DND-41 (cell line): ENCODE measurements around the gene C5orf34.

ENCODE experiments used
- ATAC-seq: fragments of 200-7000 bp; cut with Tn5 transposase; 3 replicates; pipeline ENCODE4 v1.9.1; 2021; ENCODE audit warnings: low read depth; ENCODE audit not compliant: insufficient read depth
- DNase-seq: peaks from one replicate; pipeline ENCODE4 v3.0.0-alpha.2; 2020
- H2AFZ ChIP-seq: 2 replicates; pipeline ENCODE4 v1.6.0; 2012; ENCODE audit warnings: low read depth, low read length
- H3K27ac ChIP-seq: 2 replicates; pipeline ENCODE4 v1.5.1; 2012; ENCODE audit warnings: low read length, inconsistent platforms
- H3K27me3 ChIP-seq: fragments of 200-600 bp; sonication (generic); 2 replicates; pipeline ENCODE4 v1.6.0; 2012; ENCODE audit warnings: low read length, mild to moderate bottlenecking, inconsistent platforms; ENCODE audit not compliant: insufficient read depth, poor library complexity
- H3K36me3 ChIP-seq: 2 replicates; pipeline ENCODE4 v1.5.1; 2012; ENCODE audit warnings: low read length, inconsistent platforms; ENCODE audit not compliant: insufficient read depth
- H3K4me1 ChIP-seq: 2 replicates; pipeline ENCODE4 v1.5.1; 2012; ENCODE audit warnings: mild to moderate bottlenecking, low read length; ENCODE audit not compliant: insufficient read depth
- H3K4me2 ChIP-seq: 2 replicates; pipeline ENCODE4 v1.6.0; 2012; ENCODE audit warnings: mild to moderate bottlenecking, moderate library complexity, low read length, inconsistent platforms; ENCODE audit not compliant: insufficient read depth
- H3K4me3 ChIP-seq, 2 experiments: fragments of 200-600 bp in 1 of 2; shearing (Covaris generic) in 1 of 2; 2 replicates each; pipeline ENCODE4 v1.5.1; 2012 to 2016; ENCODE audit warnings: inconsistent platforms in 2 of 2, low read length in 2 of 2, mild to moderate bottlenecking in 2 of 2, low read depth in 1 of 2, moderate library complexity in 1 of 2
- H3K79me2 ChIP-seq: 2 replicates; pipeline ENCODE4 v1.6.0; 2012; ENCODE audit warnings: low read length, inconsistent platforms; ENCODE audit not compliant: insufficient read depth
- H3K9ac ChIP-seq: 2 replicates; pipeline ENCODE4 v1.6.0; 2012; ENCODE audit warnings: low read depth, mild to moderate bottlenecking, inconsistent platforms, low read length, moderate library complexity
- H3K9me3 ChIP-seq: 2 replicates; pipeline ENCODE4 v1.5.1; 2012; ENCODE audit warnings: low read length, moderate library complexity, mild to moderate bottlenecking, inconsistent platforms; ENCODE audit not compliant: insufficient read depth, severe bottlenecking
- H4K20me1 ChIP-seq: 2 replicates; pipeline ENCODE4 v1.6.0; 2012; ENCODE audit warnings: low read length; ENCODE audit not compliant: insufficient read depth
- EZH2 ChIP-seq: IDR thresholded peaks from 3 replicates; pipeline ENCODE4 v1.6.1; 2012; ENCODE audit warnings: borderline replicate concordance, low read depth, mild to moderate bottlenecking, moderate library complexity, low read length, inconsistent platforms; ENCODE audit not compliant: severe bottlenecking
- TF ChIP-seq, protein P1 (sequence below): IDR thresholded peaks from 2 replicates; pipeline ENCODE4 v1.5.1; 2012; ENCODE audit warnings: borderline replicate concordance, low read length, moderate library complexity, mild to moderate bottlenecking; ENCODE audit not compliant: poor library complexity, severe bottlenecking; ENCODE audit errors: extremely low read depth

Gene C5orf34

DNA sequence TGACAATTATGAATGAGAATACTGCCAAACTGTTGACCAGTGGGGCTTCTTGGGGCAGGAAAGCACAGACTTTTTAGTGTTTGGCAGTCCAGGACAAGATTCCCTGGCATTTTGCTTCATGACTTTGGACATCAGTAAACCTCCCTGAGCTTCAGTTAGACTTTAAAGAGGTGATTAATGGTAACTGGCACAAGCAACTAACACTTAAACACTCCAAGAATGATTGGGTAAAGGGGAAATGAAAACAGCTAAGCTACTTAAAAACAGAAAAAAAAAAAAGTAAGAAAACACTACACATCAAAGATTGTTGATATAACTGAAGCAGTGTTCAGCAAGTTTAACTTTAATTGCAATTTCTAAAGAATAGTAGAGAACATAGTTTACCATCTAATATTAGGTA, 28.5 kb upstream of the C5orf34 start:
- peaks cover 90% of the 10 kb centered on the region for H3K79me2 ChIP-seq
- TF ChIP-seq, protein P1, sequence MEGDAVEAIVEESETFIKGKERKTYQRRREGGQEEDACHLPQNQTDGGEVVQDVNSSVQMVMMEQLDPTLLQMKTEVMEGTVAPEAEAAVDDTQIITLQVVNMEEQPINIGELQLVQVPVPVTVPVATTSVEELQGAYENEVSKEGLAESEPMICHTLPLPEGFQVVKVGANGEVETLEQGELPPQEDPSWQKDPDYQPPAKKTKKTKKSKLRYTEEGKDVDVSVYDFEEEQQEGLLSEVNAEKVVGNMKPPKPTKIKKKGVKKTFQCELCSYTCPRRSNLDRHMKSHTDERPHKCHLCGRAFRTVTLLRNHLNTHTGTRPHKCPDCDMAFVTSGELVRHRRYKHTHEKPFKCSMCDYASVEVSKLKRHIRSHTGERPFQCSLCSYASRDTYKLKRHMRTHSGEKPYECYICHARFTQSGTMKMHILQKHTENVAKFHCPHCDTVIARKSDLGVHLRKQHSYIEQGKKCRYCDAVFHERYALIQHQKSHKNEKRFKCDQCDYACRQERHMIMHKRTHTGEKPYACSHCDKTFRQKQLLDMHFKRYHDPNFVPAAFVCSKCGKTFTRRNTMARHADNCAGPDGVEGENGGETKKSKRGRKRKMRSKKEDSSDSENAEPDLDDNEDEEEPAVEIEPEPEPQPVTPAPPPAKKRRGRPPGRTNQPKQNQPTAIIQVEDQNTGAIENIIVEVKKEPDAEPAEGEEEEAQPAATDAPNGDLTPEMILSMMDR, result no peak
- TF ChIP-seq EZH2, result no peak
- DNase-seq (no peak), ATAC-seq (no peak)
- H2AFZ ChIP-seq, result no peak overlapping the region
- no peaks in the 10 kb centered on the region for H3K4me1 ChIP-seq
- H3K4me3 ChIP-seq, result no peak overlapping the region
- H3K4me2 ChIP-seq, result no peak overlapping the region
- H3K27me3 ChIP-seq, result no peaks in the 10 kb centered on the region
- H3K9me3 ChIP-seq, result no peaks in the 10 kb centered on the region
- H3K27ac ChIP-seq, result no peak overlapping the region
- peaks cover 9% of the 10 kb centered on the region; the same call in 1 of the 2 replicates for H4K20me1 ChIP-seq
- H3K36me3 ChIP-seq, result peaks cover 98% of the 10 kb centered on the region
- H3K9ac ChIP-seq, result no peak overlapping the region

DNA sequence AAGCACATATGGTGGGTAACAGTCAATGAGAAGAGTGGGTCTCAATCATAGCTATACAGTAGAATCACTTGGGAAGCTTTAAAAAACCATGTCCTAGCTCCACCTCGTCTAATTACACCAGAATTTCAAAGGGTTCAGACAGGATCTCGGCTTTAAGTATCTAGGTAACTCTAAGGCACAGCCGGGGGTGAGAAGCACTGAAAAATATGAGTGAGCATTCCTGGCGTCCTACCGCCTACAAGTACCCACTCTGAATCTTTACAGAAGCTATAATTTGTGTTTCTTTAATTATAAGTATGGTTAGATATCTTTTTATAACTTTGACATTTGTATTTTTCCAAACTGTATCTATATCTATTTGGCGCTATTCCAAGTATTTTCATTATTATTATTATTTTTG, 25.8 kb upstream of the C5orf34 start:
- Histone ChIP-seq H3K79me2 (peaks cover 70% of the 10 kb centered on the region), H3K36me3 (peaks cover 99% of the 10 kb centered on the region), H3K4me3 (no peak overlapping the region), H2AFZ (no peak overlapping the region), H3K4me1 (no peaks in the 10 kb centered on the region), H3K9me3 (no peaks in the 10 kb centered on the region), H3K27ac (no peak overlapping the region), H3K27me3 (no peaks in the 10 kb centered on the region), H4K20me1 (peaks cover 5% of the 10 kb centered on the region; the same call in 1 of the 2 replicates), H3K9ac (no peak overlapping the region), H3K4me2 (no peak overlapping the region)
- DNase-seq (no peak), ATAC-seq (no peak)
- TF ChIP-seq, protein P1, result no peak
- TF ChIP-seq EZH2, result no peak

DNA sequence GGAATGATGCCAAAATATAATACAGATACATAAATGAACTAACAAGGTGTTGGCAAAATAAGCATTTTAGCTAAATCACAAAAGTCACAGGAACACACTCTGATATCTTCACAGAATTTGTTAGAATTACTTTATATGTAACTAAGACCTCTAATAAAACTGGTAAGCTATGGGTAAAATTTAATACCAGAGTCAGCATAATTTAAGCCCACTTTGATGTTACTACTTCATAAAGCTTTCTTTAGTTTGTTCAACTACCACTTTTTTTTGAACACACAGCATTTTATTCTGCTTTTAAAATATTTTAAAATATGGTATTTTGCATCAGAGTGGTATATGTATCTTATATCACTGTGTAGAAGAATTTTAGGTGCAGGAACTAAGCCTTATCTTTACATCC, 22.0 kb upstream of the C5orf34 start:
- H3K4me2 ChIP-seq, result no peak overlapping the region
- H3K4me3 ChIP-seq, result no peak overlapping the region
- H4K20me1 ChIP-seq, result no peaks in the 10 kb centered on the region; the same call in 1 of the 2 replicates
- no peaks in the 10 kb centered on the region for H3K4me1 ChIP-seq
- H2AFZ ChIP-seq, result no peak overlapping the region
- no peak overlapping the region for H3K9ac ChIP-seq
- no peaks in the 10 kb centered on the region for H3K27me3 ChIP-seq
- TF ChIP-seq EZH2, result no peak
- TF ChIP-seq, protein P1, result no peak
- H3K27ac ChIP-seq, result no peak overlapping the region
- H3K79me2 ChIP-seq, result peaks cover 38% of the 10 kb centered on the region; the same call in 1 of the 2 replicates
- H3K9me3 ChIP-seq, result no peaks in the 10 kb centered on the region
- no peak for DNase-seq
- no peak for ATAC-seq
- H3K36me3 ChIP-seq, result peaks cover 99% of the 10 kb centered on the region

DNA sequence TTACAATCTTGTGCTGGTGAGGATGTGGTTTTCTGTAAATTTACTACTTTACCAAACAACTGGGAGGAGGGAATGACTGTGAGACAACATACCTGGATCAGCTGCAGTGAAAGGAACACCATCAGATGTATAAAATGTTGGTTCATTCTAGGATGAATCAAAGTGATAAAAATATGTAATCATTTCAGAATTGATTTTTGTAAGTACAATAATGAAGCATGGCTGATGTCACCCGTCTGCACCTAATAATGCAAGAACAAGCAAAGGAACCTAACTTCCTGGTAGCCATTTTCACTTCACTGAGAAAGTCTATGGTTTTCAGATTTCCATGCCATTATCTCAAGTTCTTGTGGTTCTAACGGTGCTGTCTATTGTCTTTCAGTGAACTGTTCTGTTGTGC, 18.7 kb upstream of the C5orf34 start:
- Histone ChIP-seq H3K79me2 (peaks cover 11% of the 10 kb centered on the region; the same call in 1 of the 2 replicates), H3K9me3 (no peaks in the 10 kb centered on the region), H3K9ac (no peak overlapping the region), H3K27ac (no peak overlapping the region), H3K4me2 (no peak overlapping the region), H4K20me1 (no peaks in the 10 kb centered on the region; the same call in 1 of the 2 replicates), H3K4me3 (no peak overlapping the region), H3K4me1 (no peaks in the 10 kb centered on the region), H2AFZ (no peak overlapping the region), H3K36me3 (peaks cover 98% of the 10 kb centered on the region), H3K27me3 (no peaks in the 10 kb centered on the region)
- TF ChIP-seq, protein P1, result no peak
- no peak for TF ChIP-seq EZH2
- ATAC-seq (no peak), DNase-seq (no peak)
